Aorta (tissue), 5 donors: Measurements from ENCODE around the gene ROBO1. TPM values are rescaled to one million over a fixed set of nuclear protein-coding genes. Genes with fewer than 3 reads are reported as not detected.
"Not testable (repeated sequence)": the region's sequence is repeated elsewhere in the genome, so short reads cannot be mapped to it uniquely, and the experiment has no call there.

Source experiments
- ATAC-seq: fragments of 200-7000 bp; cut with Tn5 transposase; one replicate; pipeline ENCODE4 v1.9.1; 2022; ENCODE audit warnings: moderate library complexity; ENCODE audit not compliant: low FRiP score
- DNase-seq, 2 donors: peaks; one replicate each; pipeline ENCODE4 v3.0.0-alpha.2; 2020
- H3K27ac ChIP-seq, 2 donors: one replicate each; pipeline ENCODE4 v1.5.1; 2013; ENCODE audit warnings: low read length in 2 of 2, mild to moderate bottlenecking in 2 of 2, moderate library complexity in 2 of 2, control low read depth in 1 of 2, inconsistent platforms in 1 of 2, low read depth in 1 of 2
- H3K27me3 ChIP-seq, 2 donors: one replicate each; pipeline ENCODE4 v1.6.1; 2013; ENCODE audit warnings: control low read depth in 1 of 2, low read length in 1 of 2, mild to moderate bottlenecking in 1 of 2, moderate library complexity in 1 of 2; ENCODE audit not compliant: insufficient read depth in 2 of 2, control insufficient read depth in 1 of 2
- H3K36me3 ChIP-seq, 2 donors: one replicate each; pipeline ENCODE4 v1.6.1; 2013; ENCODE audit warnings: control low read depth in 1 of 2, low read length in 1 of 2, mild to moderate bottlenecking in 1 of 2; ENCODE audit not compliant: insufficient read depth in 2 of 2, control insufficient read depth in 1 of 2
- H3K4me1 ChIP-seq, 2 donors: one replicate each; pipeline ENCODE4 v1.6.1; 2013; ENCODE audit warnings: low read length in 2 of 2, control low read depth in 1 of 2, mild to moderate bottlenecking in 1 of 2, moderate library complexity in 1 of 2; ENCODE audit not compliant: insufficient read depth in 2 of 2, control insufficient read depth in 1 of 2
- H3K4me3 ChIP-seq, 2 donors: one replicate each; pipeline ENCODE4 v1.5.1; 2013; ENCODE audit warnings: low read length in 2 of 2, control low read depth in 1 of 2, mild to moderate bottlenecking in 1 of 2
- H3K9me3 ChIP-seq: one replicate; pipeline ENCODE4 v1.6.1; 2013; ENCODE audit warnings: mild to moderate bottlenecking, low read length; ENCODE audit not compliant: control insufficient read depth
- WGBS, 2 donors: extraction: QIAGEN DNeasy Blood & Tissue Kit; methylation state at CpG; one replicate each; pipeline ENCODE4 v1.1.7; 2013; 5-methylcytosine and 5-hydroxymethylcytosine counted together
- intact Hi-C, 2 donors: fragments of 100-400 bp; cut with DNase I; formaldehyde crosslinking; loops; one replicate each; pipeline versions ENCODE4 v1.14.2 to v1.15.0; 2022
- polyA plus RNA-seq, 2 donors: library from polyadenylated mRNA; stranded (reverse); fragments of 200-250 nt; gene quantifications; one replicate each; pipeline ENCODE4 v1.2.3, GENCODE V29; 2013
- total RNA-seq, 2 donors: library from RNA; stranded (reverse); fragmentation: NEBNext Ultra II Directional; extraction: Animal tissue kit (Norgen Biotek cat#: 25700); gene quantifications; one replicate each; pipeline ENCODE4 v1.2.1, GENCODE V29; 2021
- donor health status: healthy with polysubstance abuse.
- donor health status: Bipolar disorder and iron deficiency.
- donor health status: DM: no; HTN: no; CAD: no.
- donor health status: DM: no; HTN: no; CAD: no.
- donor health status: DM: yes; HTN: yes; CAD: no.

Gene ROBO1
- total and polyA plus RNA-seq, 4 donors: 2.1 to 33.1 (median 16.6) TPM

GRCh38 chr3:79175870-79176269 is 591.9 kb downstream of the ROBO1 start:
- Histone ChIP-seq H3K4me3 (no peak overlapping the region), H3K9me3 (no peaks in the 10 kb centered on the region), H3K36me3 (no peaks in the 10 kb centered on the region), H3K4me1 (no peaks in the 10 kb centered on the region), H3K27ac (no peak overlapping the region), H3K27me3 (no peaks in the 10 kb centered on the region)
- ATAC-seq: no peak
- 33 to 41% methylated on average over 1 of the region's 1 CpG for WGBS, 2 donors
- intact Hi-C loops: no loop called here
- DNase-seq: no peak

DNA sequence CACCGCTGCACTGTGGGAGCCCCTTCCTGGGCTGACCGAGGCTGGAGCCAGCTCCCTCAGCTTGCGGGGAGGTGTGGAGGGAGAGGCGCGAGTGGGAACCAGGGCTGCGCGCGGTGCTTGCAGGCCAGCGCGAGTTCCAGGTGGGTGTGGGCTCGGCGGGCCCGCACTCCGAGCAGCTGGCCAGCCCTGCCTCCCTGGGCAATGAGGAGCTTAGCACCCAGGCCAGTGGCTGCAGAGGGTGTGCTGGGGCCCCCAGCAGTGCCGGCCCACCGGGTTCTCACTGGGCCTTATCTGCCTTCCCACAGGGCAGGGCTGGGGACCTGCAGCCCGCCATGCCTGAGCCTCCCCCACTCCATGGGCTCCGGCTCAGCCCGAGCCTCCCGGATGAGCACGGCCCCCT is 594.5 kb downstream of the ROBO1 start:
- H3K27ac ChIP-seq, ATAC-seq, DNase-seq, H3K27me3 ChIP-seq, H3K9me3 ChIP-seq, intact Hi-C loops, H3K36me3 ChIP-seq, H3K4me3 ChIP-seq, H3K4me1 ChIP-seq: not testable (repeated sequence)
- 93 to 98% methylated on average over 21 of the region's 21 CpGs for WGBS, 2 donors

GRCh38 chr3:79172241-79172640 is 595.6 kb downstream of the ROBO1 start:
- H3K4me3 ChIP-seq: no peak overlapping the region
- no peaks in the 10 kb centered on the region for H3K9me3 ChIP-seq
- H3K4me1 ChIP-seq: no peaks in the 10 kb centered on the region
- intact Hi-C loops: no loop called here
- DNase-seq (no peak), ATAC-seq (no peak)
- H3K36me3 ChIP-seq: no peaks in the 10 kb centered on the region
- 80 to 85% methylated on average over 1 of the region's 1 CpG for WGBS, 2 donors
- H3K27me3 ChIP-seq: no peaks in the 10 kb centered on the region
- H3K27ac ChIP-seq: no peak overlapping the region

DNA sequence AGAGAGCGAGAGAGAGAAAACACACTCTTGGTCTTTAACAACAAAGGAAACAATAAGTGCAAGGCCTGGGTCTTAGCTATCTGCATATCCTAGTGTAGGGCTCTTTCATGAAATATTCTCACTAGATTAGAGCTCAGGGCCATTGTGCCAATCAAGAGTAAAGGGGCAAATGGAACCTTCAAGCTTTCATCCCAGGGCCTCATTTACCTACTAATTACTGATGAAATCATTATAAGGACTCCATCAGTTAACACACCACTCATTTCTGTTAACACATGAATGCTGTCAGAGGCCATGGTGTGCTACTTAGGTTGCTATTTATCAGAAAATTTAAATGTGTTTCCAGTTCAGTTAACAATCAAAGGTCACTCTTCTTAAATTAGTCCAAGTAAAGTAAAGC is 597.8 kb downstream of the ROBO1 start:
- no peak for DNase-seq
- intact Hi-C loops: no loop called here
- WGBS, 2 donors: 94 to 96% methylated on average over 1 of the region's 1 CpG
- no peak overlapping the region for H3K27ac ChIP-seq
- no peaks in the 10 kb centered on the region for H3K27me3 ChIP-seq
- no peak overlapping the region for H3K4me3 ChIP-seq
- no peaks in the 10 kb centered on the region for H3K36me3 ChIP-seq
- no peaks in the 10 kb centered on the region for H3K4me1 ChIP-seq
- no peak for ATAC-seq
- H3K9me3 ChIP-seq: no peaks in the 10 kb centered on the region

DNA sequence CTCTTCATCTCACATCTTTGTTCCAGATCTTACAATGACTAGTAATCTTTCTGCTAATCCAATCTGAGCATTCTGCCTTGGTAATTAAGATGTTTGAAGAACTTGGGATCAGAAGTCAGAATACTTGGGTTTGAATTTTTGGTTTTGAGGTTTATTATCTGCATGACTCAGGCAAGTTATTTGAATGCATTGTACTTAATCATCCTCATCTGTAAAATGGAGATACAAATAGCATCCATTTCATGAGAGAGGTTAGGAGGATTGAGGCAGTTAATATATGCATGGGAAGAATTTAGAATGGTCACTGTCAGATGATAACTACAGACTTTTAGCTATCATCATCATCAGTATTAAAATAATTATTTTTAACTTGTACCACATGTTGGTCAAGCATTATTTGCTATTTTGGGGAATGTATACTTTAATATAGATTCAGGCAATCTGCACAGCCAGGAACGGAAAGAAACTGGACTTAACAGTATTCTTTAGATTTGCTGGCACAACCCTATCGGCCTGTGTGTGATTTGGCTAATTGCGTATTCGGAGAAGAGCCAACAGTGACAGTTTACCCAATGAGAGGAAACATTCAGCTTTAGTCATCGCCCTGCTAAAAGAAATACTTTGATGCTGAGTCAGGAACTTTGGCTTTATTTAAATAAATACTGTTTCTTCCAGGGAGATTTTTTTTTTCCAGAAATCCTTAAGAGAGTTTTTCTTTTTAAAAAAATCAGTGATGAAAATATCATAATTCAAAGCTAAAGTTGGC is 600.0 kb downstream of the ROBO1 start:
- no peaks in the 10 kb centered on the region for H3K36me3 ChIP-seq
- no peaks in the 10 kb centered on the region for H3K27me3 ChIP-seq
- H3K4me1 ChIP-seq: no peaks in the 10 kb centered on the region
- no peaks in the 10 kb centered on the region for H3K9me3 ChIP-seq
- intact Hi-C loops: no loop called here
- 5 to 7% methylated on average over 5 of the region's 5 CpGs for WGBS, 2 donors
- no peak overlapping the region for H3K27ac ChIP-seq
- H3K4me3 ChIP-seq: no peak overlapping the region
- ATAC-seq (peak; percentile 38), DNase-seq (no peak)

GRCh38 chr3:79162653-79163052 is 605.1 kb downstream of the ROBO1 start:
- Histone ChIP-seq H3K27me3 (no peaks in the 10 kb centered on the region), H3K27ac (no peak overlapping the region), H3K9me3 (no peaks in the 10 kb centered on the region), H3K36me3 (no peaks in the 10 kb centered on the region), H3K4me3 (no peak overlapping the region), H3K4me1 (no peaks in the 10 kb centered on the region)
- DNase-seq (no peak), ATAC-seq (no peak)
- 61 to 67% methylated on average over 2 of the region's 2 CpGs for WGBS, 2 donors
- intact Hi-C loops: no loop called here

DNA sequence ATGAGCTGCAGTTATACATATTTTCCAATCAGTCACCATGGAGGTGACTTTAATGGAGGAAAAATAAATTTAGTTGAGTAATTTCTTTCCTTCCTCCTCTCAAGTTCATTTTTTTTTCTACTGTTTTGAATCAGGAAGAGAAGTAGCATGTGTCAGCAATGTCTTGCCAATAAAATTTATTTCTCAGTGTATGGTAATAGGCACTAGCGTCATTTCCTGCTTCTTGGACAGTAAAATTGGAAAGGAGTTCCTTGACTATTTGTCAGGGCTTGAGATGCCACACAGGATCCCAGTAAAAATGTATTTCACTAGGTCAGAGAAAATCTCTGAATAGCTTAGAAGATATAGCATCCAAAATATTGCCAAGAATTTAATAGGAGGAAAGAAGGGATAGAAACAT is 605.9 kb downstream of the ROBO1 start:
- intact Hi-C loops: no loop called here
- DNase-seq (no peak), ATAC-seq (no peak)
- no peaks in the 10 kb centered on the region for H3K27me3 ChIP-seq
- no peaks in the 10 kb centered on the region for H3K9me3 ChIP-seq
- H3K4me1 ChIP-seq: no peaks in the 10 kb centered on the region
- 46 to 58% methylated on average over 1 of the region's 1 CpG for WGBS, 2 donors
- no peak overlapping the region for H3K27ac ChIP-seq
- H3K4me3 ChIP-seq: no peak overlapping the region
- no peaks in the 10 kb centered on the region for H3K36me3 ChIP-seq

DNA sequence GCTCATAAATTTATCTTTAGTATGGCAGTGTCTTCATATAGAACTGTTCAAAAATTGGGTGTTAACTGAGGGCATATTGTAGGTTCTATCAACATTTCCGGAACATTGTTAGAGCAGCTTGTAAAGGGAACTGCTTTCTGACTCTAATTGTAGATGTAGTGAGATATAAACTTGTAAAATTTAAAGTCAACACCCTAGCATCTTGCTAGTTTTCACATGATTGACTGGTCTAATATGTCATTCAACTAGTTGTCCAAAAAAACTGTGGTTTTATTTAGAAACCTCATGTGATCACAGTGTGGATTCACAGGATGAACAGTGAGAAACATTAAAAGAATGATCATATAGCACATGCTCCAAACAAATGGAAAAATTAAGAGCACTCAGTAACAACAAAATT is 607.4 kb downstream of the ROBO1 start:
- no peaks in the 10 kb centered on the region for H3K9me3 ChIP-seq
- H3K27me3 ChIP-seq: no peaks in the 10 kb centered on the region
- no peaks in the 10 kb centered on the region for H3K4me1 ChIP-seq
- no peak for ATAC-seq
- no peak for DNase-seq
- WGBS, 2 donors: 94 to 96% methylated on average over 1 of the region's 1 CpG
- H3K27ac ChIP-seq: no peak overlapping the region
- H3K36me3 ChIP-seq: no peaks in the 10 kb centered on the region
- intact Hi-C loops: no loop called here
- no peak overlapping the region for H3K4me3 ChIP-seq

- Histone ChIP-seq H3K27ac (no peak overlapping the region), H3K9me3 (no peaks in the 10 kb centered on the region), H3K27me3 (no peaks in the 10 kb centered on the region), H3K4me3 (no peak overlapping the region), H3K4me1 (no peaks in the 10 kb centered on the region), H3K36me3 (no peaks in the 10 kb centered on the region)
- 83 to 91% methylated on average over 2 of the region's 2 CpGs for WGBS, 2 donors
- intact Hi-C loops: no loop called here
- DNase-seq (no peak), ATAC-seq (no peak)
Observed at GRCh38 chr3:79159736-79160135, 608.1 kb downstream of the ROBO1 start.
